ENCODE data around the gene CCDC6. TPM values are rescaled to one million over a fixed set of nuclear protein-coding genes. Genes with fewer than 3 reads are reported as not detected.

CCDC6 gene
- total RNA-seq, 4 donors from 2014 or later = 21.5 to 42.2 (median 35.6) TPM

DNA sequence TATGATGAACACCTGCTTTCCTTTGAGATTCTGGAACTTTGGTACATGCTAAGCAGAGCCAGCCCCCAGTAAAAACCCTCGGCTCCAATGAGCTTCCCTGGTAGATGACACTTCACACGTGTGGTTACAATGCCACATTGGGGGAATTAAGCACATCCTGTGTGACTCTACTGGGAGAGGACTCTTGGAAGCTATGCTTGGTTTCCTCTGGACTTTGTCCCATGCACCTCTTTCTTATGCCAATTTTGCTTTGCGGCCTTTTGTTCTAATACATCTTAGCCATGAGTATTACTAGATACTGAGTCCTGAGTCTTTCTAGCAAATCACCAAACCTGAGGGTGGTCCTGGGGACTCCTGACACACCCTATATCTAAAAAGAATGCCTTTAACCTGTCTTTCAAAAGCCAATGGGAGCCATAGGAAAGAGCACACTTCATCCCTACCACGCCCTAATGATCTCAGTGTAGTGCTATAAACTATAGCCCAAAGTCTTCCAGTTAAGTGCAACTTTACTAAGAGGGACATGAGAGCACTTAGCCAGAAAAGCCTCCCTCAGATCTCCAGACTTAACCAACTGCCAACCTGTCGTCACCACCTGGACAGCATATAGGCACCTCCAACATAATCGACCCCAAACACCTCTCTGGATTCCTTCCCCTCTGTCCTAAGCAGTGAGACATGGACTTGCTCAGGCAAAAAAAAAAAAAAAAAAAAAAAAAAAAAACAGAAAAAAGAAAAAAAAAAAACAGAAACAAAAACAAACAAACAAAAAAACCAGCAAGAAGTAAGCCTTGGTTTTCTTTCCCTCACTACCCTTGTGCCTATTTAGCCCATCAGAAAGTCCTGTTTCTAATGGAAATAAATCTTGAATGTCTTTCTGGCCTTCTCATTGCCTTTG lies 37.4 kb downstream of the CCDC6 start:
- TF ChIP-seq, protein P1, sequence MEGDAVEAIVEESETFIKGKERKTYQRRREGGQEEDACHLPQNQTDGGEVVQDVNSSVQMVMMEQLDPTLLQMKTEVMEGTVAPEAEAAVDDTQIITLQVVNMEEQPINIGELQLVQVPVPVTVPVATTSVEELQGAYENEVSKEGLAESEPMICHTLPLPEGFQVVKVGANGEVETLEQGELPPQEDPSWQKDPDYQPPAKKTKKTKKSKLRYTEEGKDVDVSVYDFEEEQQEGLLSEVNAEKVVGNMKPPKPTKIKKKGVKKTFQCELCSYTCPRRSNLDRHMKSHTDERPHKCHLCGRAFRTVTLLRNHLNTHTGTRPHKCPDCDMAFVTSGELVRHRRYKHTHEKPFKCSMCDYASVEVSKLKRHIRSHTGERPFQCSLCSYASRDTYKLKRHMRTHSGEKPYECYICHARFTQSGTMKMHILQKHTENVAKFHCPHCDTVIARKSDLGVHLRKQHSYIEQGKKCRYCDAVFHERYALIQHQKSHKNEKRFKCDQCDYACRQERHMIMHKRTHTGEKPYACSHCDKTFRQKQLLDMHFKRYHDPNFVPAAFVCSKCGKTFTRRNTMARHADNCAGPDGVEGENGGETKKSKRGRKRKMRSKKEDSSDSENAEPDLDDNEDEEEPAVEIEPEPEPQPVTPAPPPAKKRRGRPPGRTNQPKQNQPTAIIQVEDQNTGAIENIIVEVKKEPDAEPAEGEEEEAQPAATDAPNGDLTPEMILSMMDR (IDR thresholded peaks at IDR 0.05; ENCODE audit: low read depth) = no peak

DNA sequence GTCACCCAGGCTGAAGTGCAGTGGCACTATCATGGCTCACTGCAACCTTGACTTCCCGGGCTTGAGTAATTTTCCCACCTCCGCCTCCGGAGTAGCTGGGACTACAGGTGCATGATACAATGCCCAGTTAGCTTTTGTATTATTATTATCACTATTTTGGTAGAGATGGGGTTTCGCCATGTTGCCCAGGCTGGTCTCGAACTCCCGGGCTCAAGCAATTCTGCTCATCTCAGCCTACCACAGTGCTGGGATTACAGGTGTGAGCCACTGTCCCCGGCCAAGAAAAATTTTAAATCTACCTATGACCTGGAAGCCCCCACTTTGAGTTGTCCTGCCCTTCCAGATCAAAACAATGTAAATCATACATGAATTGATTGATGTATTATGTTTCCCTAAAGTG lies 38.8 kb downstream of the CCDC6 start:
- TF ChIP-seq, protein P1 (IDR thresholded peaks at IDR 0.05; ENCODE audit: low read depth) = no peak

DNA sequence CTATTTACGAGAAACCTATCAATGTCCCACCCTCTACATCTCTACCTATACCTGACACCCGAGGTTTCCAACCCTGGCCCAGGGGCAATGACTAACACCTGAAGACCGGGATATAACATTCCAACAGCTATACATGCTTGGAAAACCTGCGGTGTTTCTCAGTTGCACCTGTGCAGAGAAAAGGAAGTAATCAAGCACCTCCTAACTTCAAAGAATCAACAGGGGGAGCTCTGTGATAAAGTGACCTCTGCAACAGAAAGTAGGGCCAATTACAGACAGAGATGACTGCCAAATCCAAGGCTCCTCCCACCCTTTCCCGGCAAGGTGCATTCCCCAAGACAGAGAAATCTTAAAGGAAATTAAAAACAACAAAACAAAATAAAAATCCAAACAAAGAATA lies 41.3 kb downstream of the CCDC6 start:
- TF ChIP-seq, protein P1 (IDR thresholded peaks at IDR 0.05; ENCODE audit: low read depth) = no peak

- TF ChIP-seq, protein P1 (IDR thresholded peaks at IDR 0.05; ENCODE audit: low read depth) = no peak
Measured at GRCh38 chr10:59864141-59864962, 42.0 kb downstream of the CCDC6 start.

GRCh38 chr10:59859570-59859969 lies 46.8 kb downstream of the CCDC6 start:
- TF ChIP-seq, protein P1 (IDR thresholded peaks at IDR 0.05; ENCODE audit: low read depth) = no peak

- TF ChIP-seq, protein P1 (IDR thresholded peaks at IDR 0.05; ENCODE audit: low read depth) = no peak
Measured at GRCh38 chr10:59857921-59858320, 48.4 kb downstream of the CCDC6 start.

- TF ChIP-seq, protein P1 (IDR thresholded peaks at IDR 0.05; ENCODE audit: low read depth) = no peak
Measured at GRCh38 chr10:59857049-59857448, 49.3 kb downstream of the CCDC6 start.
